Measurements from ENCODE around the gene WNT8A.
"Not testable (repeated sequence)": the region's sequence is repeated elsewhere in the genome, so short reads cannot be mapped to it uniquely, and the experiment has no call there.

The WNT8A gene

GRCh38 chr5:138083702-138084101 is at the start of gene WNT8A:
Gene WNT8A, plus strand, starts transcription at chr5:138084033. Its CDS starts 95 bp downstream, at chr5:138084128.
- DNase-seq, result no peak

GRCh38 chr5:138035605-138036537 is 48.0 kb upstream of the WNT8A start:
- DNase-seq, result peak; percentile 42

GRCh38 chr5:138037271-138037670 is 46.6 kb upstream of the WNT8A start:
- DNase-seq, result no peak

- DNase-seq, result no peak
These were observed 45.8 kb upstream of the WNT8A start for GRCh38 chr5:138037907-138038633.

GRCh38 chr5:138038826-138039225 is 45.0 kb upstream of the WNT8A start:
- DNase-seq, result no peak

GRCh38 chr5:138045283-138045682 is 38.5 kb upstream of the WNT8A start:
- DNase-seq, result not testable (repeated sequence)

GRCh38 chr5:138051441-138052296 is 32.2 kb upstream of the WNT8A start:
- no peak for DNase-seq

GRCh38 chr5:138052718-138053117 is 31.1 kb upstream of the WNT8A start:
- DNase-seq, result not testable (repeated sequence)

- no peak for DNase-seq
These were observed 30.3 kb upstream of the WNT8A start for GRCh38 chr5:138053554-138053953.

GRCh38 chr5:138054206-138054605 is 29.6 kb upstream of the WNT8A start:
- DNase-seq, result no peak

- no peak for DNase-seq
These were observed 28.8 kb upstream of the WNT8A start for GRCh38 chr5:138054847-138055558.

- DNase-seq, result no peak
These were observed 19.3 kb upstream of the WNT8A start for GRCh38 chr5:138064526-138064925.

GRCh38 chr5:138065102-138065501 is 18.7 kb upstream of the WNT8A start:
- no peak for DNase-seq

GRCh38 chr5:138067945-138068344 is 15.9 kb upstream of the WNT8A start:
- DNase-seq, result no peak

GRCh38 chr5:138068742-138069600 is 14.9 kb upstream of the WNT8A start:
- peak; percentile 66 for DNase-seq

- not testable (repeated sequence) for DNase-seq
These were observed 13.8 kb upstream of the WNT8A start for GRCh38 chr5:138070026-138070425.

GRCh38 chr5:138077064-138077696 is 6.7 kb upstream of the WNT8A start:
- DNase-seq, result peak; percentile 54

- DNase-seq, result no peak
These were observed 5.7 kb upstream of the WNT8A start for GRCh38 chr5:138078006-138078643.

- no peak for DNase-seq
These were observed 1.8 kb upstream of the WNT8A start for GRCh38 chr5:138082033-138082432.

- DNase-seq, result no peak
These were observed 7.9 kb downstream of the WNT8A start for GRCh38 chr5:138091685-138092084.
